ENCODE data around the gene MLKL.

MLKL gene

DNA sequence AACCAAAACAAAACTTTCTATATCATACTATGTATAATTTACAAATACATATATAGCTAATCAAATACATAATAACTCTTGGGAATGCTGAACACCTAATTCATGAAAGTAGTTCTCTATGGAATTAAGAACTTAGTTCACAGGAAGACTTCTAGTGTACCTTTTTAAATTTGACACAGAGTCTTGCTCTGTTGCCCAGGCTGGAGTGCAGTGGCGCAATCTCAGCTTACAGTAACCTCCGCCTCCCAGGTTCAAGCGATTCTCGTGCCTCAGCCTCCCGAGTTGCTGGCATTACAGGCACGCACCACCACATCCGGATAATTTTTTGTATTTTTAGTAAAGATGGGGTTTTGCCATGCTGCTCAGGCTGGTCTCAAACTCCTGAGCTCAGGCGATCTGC lies 58.7 kb downstream of the MLKL start:
- DNase-seq: no peak

- DNase-seq: no peak
These were observed 62.8 kb downstream of the MLKL start for GRCh38 chr16:74637742-74638453.

GRCh38 chr16:74635303-74635702 lies 65.4 kb downstream of the MLKL start:
- no peak for DNase-seq

GRCh38 chr16:74633686-74634085 lies 67.0 kb downstream of the MLKL start:
- DNase-seq: no peak

DNA sequence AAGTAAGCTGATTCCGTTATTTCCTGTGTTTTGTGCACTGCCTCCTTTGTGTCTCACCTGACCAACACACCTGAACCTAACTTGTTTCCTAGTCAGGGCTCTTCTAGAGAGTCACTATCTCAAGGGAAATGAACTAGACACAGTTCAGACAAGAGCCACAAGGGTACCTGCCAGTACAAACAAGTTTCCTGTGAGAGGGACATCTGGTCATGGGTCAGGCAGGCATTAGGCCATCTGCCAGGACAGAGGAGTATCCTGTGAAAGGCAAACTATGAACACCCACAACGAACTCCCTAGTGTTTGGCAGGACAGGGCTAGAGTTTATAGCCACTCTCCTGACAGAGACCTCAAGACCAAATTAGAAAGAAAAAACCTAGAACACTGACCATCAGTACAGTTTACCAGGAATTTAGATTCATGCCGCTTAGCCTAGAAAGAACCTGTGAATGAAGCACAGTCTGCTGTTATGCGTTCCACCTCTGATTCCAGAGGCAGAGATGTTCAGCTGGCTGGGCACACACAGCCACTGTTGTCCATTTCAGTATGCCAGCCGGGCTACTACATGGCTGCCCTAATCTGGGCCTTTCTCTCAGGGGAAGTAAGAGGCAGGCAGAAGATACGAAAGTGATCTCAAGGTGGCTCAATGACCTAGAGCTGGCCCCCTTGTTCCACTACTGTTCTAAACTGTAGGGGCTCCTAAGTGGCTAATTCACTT lies 73.0 kb downstream of the MLKL start:
- DNase-seq: no peak

DNA sequence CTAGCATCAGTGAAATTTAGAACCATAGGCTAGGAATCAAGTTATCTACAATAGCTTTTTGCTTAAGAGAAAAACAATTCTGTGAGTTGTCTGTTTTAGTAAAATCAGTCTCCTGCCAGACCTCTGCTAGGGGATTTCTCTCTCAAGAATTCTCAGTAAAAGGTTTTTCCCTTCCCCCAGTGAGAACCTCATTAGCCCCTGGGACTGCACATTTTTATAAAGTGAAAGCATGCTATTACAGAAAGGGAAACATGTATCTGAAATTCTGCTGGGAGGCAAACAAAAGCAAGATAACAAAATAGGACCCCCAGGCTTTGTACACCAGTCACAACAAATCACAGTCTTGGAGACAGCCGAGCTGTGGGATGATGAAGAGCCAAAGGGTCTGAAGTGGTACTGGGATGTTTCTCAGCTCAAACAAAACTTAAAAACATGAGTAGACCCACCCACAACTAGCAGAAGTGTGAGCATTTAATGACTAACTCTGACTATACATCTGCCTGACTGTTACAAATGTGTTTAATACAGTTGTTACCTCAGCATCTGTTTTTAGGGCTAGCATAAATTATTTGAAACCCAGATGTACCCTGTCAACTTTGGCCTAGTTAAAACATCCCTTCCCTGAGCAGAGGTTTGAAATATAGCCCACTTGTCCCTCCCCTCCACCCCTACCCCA lies 73.8 kb downstream of the MLKL start:
- DNase-seq: no peak

DNA sequence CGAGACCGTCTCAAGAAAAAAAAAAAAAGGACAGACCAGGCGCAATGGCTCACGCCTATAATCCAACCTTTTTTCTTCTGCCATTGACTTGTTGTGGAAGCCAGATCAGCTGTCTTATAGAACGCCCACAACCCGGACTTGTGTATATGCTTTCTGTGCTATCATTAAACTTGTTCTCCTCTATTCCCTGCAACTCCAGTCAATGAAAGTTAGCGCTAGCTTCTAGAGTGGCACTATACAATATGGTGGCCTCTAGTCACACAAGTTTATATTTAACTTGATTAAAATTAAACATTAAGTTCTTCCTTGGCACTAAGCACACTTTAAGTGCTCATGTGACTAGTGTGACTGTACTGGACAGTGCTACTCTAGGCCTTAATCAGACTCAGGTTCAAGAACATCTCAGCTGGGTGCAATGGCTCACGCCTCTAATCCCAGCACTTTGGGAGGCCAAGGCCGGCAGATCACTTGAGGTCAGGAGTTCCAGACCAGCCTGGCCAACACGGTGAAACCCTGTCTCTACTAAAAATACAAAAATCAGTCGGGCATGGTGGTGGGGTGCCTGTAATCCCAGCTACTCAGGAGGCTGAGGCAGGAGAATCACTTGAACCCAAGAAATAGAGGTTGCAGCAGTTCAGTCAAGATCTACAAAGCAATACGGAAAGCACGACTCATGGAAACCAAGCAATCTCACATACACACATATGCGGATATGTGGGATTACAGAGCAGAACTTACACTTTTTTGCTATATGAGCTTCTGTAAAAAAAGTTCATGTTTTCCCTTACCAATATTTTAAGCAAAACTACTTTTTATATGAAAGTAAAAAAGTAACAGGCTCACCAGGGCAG lies 74.9 kb downstream of the MLKL start:
- DNase-seq: no peak

GRCh38 chr16:74623839-74624235 lies 76.8 kb downstream of the MLKL start:
- no peak for DNase-seq

DNA sequence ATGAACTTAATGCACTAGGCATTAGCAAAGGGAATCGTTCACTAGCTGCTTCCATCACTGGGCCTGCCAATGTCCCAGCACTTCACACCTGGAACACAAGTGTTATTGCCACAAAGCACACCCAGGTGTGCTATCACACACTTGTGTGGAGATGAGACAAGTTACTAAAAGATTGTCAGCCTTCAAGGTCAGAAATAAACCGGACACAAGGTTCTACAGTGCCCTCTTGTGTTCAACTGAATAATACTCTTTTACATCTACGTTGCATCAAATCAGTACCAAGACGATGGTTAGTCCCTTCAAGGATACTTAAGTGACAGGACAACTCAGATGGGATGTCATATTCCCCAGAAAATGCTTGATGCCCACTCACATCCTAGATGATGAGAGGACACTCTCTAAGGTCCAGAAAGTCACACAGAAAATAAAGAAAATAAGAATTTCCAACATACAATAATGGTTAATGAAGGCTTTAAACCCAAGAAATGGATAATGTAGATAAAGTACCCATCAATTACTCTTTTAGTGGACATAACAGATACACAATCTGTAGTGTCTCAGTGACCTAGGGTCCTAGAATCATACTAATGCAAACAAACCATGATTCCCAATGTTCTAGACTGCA lies 77.3 kb downstream of the MLKL start:
- DNase-seq: no peak

GRCh38 chr16:74622005-74622404 lies 78.7 kb downstream of the MLKL start:
- DNase-seq: no peak

Data from stimulated activated CD4-positive, alpha-beta T cell treated with anti-CD3 and anti-CD28 coated beads, Interleukin-4, amount 100 ng/mL, for 1 hour (primary cell).